ENCODE data around the gene STX17.

DNA sequence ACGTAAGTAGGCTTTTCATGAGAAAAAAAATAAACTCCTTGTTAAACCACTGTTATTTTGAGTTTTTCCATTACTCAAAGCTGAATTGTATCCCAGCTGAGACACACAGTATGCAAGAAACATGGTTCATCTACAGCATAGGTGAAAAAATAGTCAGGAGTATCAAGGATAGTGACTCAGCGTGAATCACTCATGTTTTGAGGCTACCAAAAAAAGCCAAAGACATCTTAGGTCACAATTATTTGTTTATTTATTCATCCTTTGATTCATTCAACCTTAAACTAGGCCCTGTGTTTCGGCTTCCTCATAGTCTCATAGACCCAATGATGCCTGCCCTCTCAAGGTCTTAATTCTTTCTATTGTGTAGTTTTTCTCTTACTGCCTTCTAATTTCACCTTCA lies 32.9 kb upstream of the STX17 start:
- TF ChIP-seq, protein P1, sequence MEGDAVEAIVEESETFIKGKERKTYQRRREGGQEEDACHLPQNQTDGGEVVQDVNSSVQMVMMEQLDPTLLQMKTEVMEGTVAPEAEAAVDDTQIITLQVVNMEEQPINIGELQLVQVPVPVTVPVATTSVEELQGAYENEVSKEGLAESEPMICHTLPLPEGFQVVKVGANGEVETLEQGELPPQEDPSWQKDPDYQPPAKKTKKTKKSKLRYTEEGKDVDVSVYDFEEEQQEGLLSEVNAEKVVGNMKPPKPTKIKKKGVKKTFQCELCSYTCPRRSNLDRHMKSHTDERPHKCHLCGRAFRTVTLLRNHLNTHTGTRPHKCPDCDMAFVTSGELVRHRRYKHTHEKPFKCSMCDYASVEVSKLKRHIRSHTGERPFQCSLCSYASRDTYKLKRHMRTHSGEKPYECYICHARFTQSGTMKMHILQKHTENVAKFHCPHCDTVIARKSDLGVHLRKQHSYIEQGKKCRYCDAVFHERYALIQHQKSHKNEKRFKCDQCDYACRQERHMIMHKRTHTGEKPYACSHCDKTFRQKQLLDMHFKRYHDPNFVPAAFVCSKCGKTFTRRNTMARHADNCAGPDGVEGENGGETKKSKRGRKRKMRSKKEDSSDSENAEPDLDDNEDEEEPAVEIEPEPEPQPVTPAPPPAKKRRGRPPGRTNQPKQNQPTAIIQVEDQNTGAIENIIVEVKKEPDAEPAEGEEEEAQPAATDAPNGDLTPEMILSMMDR (IDR thresholded peaks at IDR 0.05; ENCODE audit: extremely low read depth in 1 of 2, insufficient read depth in 1 of 2, low read depth in 1 of 2, low read length in 2 of 2) = no peak
- no peak for TF ChIP-seq EZH2 (IDR thresholded peaks at IDR 0.05; ENCODE audit: borderline replicate concordance, low read depth, low read length, severe bottlenecking)
- no peak for TF ChIP-seq POLR2A (IDR thresholded peaks at IDR 0.05; ENCODE audit: low read depth, low read length)
